ENCODE measurements around the gene OR2B2. TPM values are rescaled to one million over a fixed set of nuclear protein-coding genes. Genes with fewer than 3 reads are reported as not detected.
"Not testable (repeated sequence)": the region's sequence is repeated elsewhere in the genome, so short reads cannot be mapped to it uniquely, and the experiment has no call there.

The OR2B2 gene
- polyA plus RNA-seq, 1 donor (not counting 4 experiments of a cell fraction or from before 2014, with no cell fraction given), result not detected

- DNase-seq (ENCODE audit: low read depth, low spot score) (no peak), FAIRE-seq (no peak)
- no peak for TF ChIP-seq CTCF (optimal IDR thresholded peaks at IDR 0.05 in 1 of 3, IDR thresholded peaks at IDR 0.05 in 1 of 3, conservative IDR thresholded peaks at IDR 0.05 in 1 of 3; ENCODE audit: extremely low read depth in 1 of 3, insufficient read depth in 2 of 3, low read length in 3 of 3)
- TF ChIP-seq EZH2 (IDR thresholded peaks at IDR 0.05; ENCODE audit: low read length), result no peak
- Histone ChIP-seq H3K9ac (ENCODE audit: control insufficient read depth, extremely low read depth, insufficient read depth, low read length) (no peak overlapping the region), H3K27me3 (ENCODE audit: control insufficient read depth, extremely low read depth, insufficient read depth, low read length) (no peaks in the 10 kb centered on the region), H3K36me3 (ENCODE audit: control insufficient read depth in 2 of 2, extremely low read depth in 1 of 2, insufficient read depth in 2 of 2, low read length in 2 of 2) (no peaks in the 10 kb centered on the region), H3K4me3 (ENCODE audit: control insufficient read depth in 2 of 3, extremely low read depth in 1 of 3, insufficient read depth in 2 of 3, low read depth in 1 of 3, low read length in 3 of 3) (no peak overlapping the region), H3K79me2 (ENCODE audit: control insufficient read depth, insufficient read depth, low read length) (no peaks in the 10 kb centered on the region), H2AFZ (ENCODE audit: control insufficient read depth, low read length) (no peak overlapping the region), H4K20me1 (ENCODE audit: control insufficient read depth, extremely low read depth, insufficient read depth, low read length) (no peaks in the 10 kb centered on the region), H3K9me3 (ENCODE audit: control insufficient read depth, low read depth, low read length) (no peaks in the 10 kb centered on the region), H3K4me2 (ENCODE audit: control insufficient read depth, extremely low read depth, insufficient read depth, low read depth, low read length) (peak overlapping the region; percentile 68), H3K9me1 (ENCODE audit: control insufficient read depth, extremely low read depth, insufficient read depth, low read length) (no peaks in the 10 kb centered on the region), H3K4me1 (ENCODE audit: control insufficient read depth, extremely low read depth, insufficient read depth, low read length) (no peaks in the 10 kb centered on the region), H3K27ac (ENCODE audit: control insufficient read depth, insufficient read depth, low read length) (no peak overlapping the region)
- dilution Hi-C loops (cut with MboI; ENCODE audit: extremely low pct_ligation_motif_present, low sequenced_read_pairs), result no loop called here
Observed at GRCh38 chr6:27901801-27902200, 10.4 kb downstream of the OR2B2 start.

GRCh38 chr6:27900197-27900596 lies 12.0 kb downstream of the OR2B2 start:
- H3K4me3 ChIP-seq (ENCODE audit: control insufficient read depth in 2 of 3, extremely low read depth in 1 of 3, insufficient read depth in 2 of 3, low read depth in 1 of 3, low read length in 3 of 3); DNase-seq (ENCODE audit: low read depth, low spot score); dilution Hi-C loops (cut with MboI; ENCODE audit: extremely low pct_ligation_motif_present, low sequenced_read_pairs); H3K9me1 ChIP-seq (ENCODE audit: control insufficient read depth, extremely low read depth, insufficient read depth, low read length); H3K4me1 ChIP-seq (ENCODE audit: control insufficient read depth, extremely low read depth, insufficient read depth, low read length); H3K79me2 ChIP-seq (ENCODE audit: control insufficient read depth, insufficient read depth, low read length); FAIRE-seq; H4K20me1 ChIP-seq (ENCODE audit: control insufficient read depth, extremely low read depth, insufficient read depth, low read length); H3K4me2 ChIP-seq (ENCODE audit: control insufficient read depth, extremely low read depth, insufficient read depth, low read depth, low read length); H3K27ac ChIP-seq (ENCODE audit: control insufficient read depth, insufficient read depth, low read length); H3K36me3 ChIP-seq (ENCODE audit: control insufficient read depth in 2 of 2, extremely low read depth in 1 of 2, insufficient read depth in 2 of 2, low read length in 2 of 2); H3K9me3 ChIP-seq (ENCODE audit: control insufficient read depth, low read depth, low read length); H3K27me3 ChIP-seq (ENCODE audit: control insufficient read depth, extremely low read depth, insufficient read depth, low read length); H3K9ac ChIP-seq (ENCODE audit: control insufficient read depth, extremely low read depth, insufficient read depth, low read length); H2AFZ ChIP-seq (ENCODE audit: control insufficient read depth, low read length): not testable (repeated sequence)

GRCh38 chr6:27899543-27899942 lies 12.7 kb downstream of the OR2B2 start:
- dilution Hi-C loops (cut with MboI; ENCODE audit: extremely low pct_ligation_motif_present, low sequenced_read_pairs), result no loop called here
- no peak overlapping the region for H3K27ac ChIP-seq (ENCODE audit: control insufficient read depth, insufficient read depth, low read length)
- TF ChIP-seq CTCF (optimal IDR thresholded peaks at IDR 0.05 in 1 of 3, IDR thresholded peaks at IDR 0.05 in 1 of 3, conservative IDR thresholded peaks at IDR 0.05 in 1 of 3; ENCODE audit: extremely low read depth in 1 of 3, insufficient read depth in 2 of 3, low read length in 3 of 3) (no peak), EZH2 (IDR thresholded peaks at IDR 0.05; ENCODE audit: low read length) (no peak)
- no peak overlapping the region for H3K4me2 ChIP-seq (ENCODE audit: control insufficient read depth, extremely low read depth, insufficient read depth, low read depth, low read length)
- no peak overlapping the region for H2AFZ ChIP-seq (ENCODE audit: control insufficient read depth, low read length)
- no peak for FAIRE-seq
- no peaks in the 10 kb centered on the region for H3K79me2 ChIP-seq (ENCODE audit: control insufficient read depth, insufficient read depth, low read length)
- H3K9me1 ChIP-seq (ENCODE audit: control insufficient read depth, extremely low read depth, insufficient read depth, low read length), result no peaks in the 10 kb centered on the region
- H4K20me1 ChIP-seq (ENCODE audit: control insufficient read depth, extremely low read depth, insufficient read depth, low read length), result no peaks in the 10 kb centered on the region
- DNase-seq (ENCODE audit: low read depth, low spot score), result no peak
- no peak overlapping the region for H3K9ac ChIP-seq (ENCODE audit: control insufficient read depth, extremely low read depth, insufficient read depth, low read length)
- peaks cover 5% of the 10 kb centered on the region for H3K4me1 ChIP-seq (ENCODE audit: control insufficient read depth, extremely low read depth, insufficient read depth, low read length)
- no peaks in the 10 kb centered on the region for H3K9me3 ChIP-seq (ENCODE audit: control insufficient read depth, low read depth, low read length)
- H3K4me3 ChIP-seq (ENCODE audit: control insufficient read depth in 2 of 3, extremely low read depth in 1 of 3, insufficient read depth in 2 of 3, low read depth in 1 of 3, low read length in 3 of 3), result no peak overlapping the region
- no peaks in the 10 kb centered on the region for H3K27me3 ChIP-seq (ENCODE audit: control insufficient read depth, extremely low read depth, insufficient read depth, low read length)
- H3K36me3 ChIP-seq (ENCODE audit: control insufficient read depth in 2 of 2, extremely low read depth in 1 of 2, insufficient read depth in 2 of 2, low read length in 2 of 2), result no peaks in the 10 kb centered on the region

Measured in keratinocyte (primary cell).